Natural killer cell (primary cell): Measurements from ENCODE around the gene PACRG. TPM values are rescaled to one million over a fixed set of nuclear protein-coding genes. Genes with fewer than 3 reads are reported as not detected.

Source experiments
- ATAC-seq, 3 donors: fragments of 150-1000 bp in 2 of 3; fragments of 200-7000 bp in 1 of 3; cut with Tn5 transposase; 1 replicate in 1 of 3; 2 replicates in 2 of 3; pipeline ENCODE4 v1.10.0; 2021; ENCODE audit warnings: mild to moderate bottlenecking in 2 of 3, moderate library complexity in 2 of 3
- DNase-seq, 2 donors: peaks; one replicate each; pipeline versions ENCODE4 v3.0.0 to v3.0.0-alpha.2; 2013 to 2021; ENCODE audit warnings: mixed read lengths in 1 of 2
- H3K27ac ChIP-seq: one replicate; pipeline ENCODE4 v1.5.1; 2013; ENCODE audit warnings: mild to moderate bottlenecking, low read length
- H3K27me3 ChIP-seq: one replicate; pipeline ENCODE4 v1.6.1; 2013; ENCODE audit warnings: low read length; ENCODE audit not compliant: control insufficient read depth, insufficient read depth
- H3K36me3 ChIP-seq: one replicate; pipeline ENCODE4 v1.6.1; 2013; ENCODE audit warnings: low read length; ENCODE audit not compliant: control insufficient read depth, insufficient read depth
- H3K4me1 ChIP-seq: one replicate; pipeline ENCODE4 v1.6.1; 2013; ENCODE audit warnings: low read length; ENCODE audit not compliant: control insufficient read depth, insufficient read depth
- H3K4me3 ChIP-seq: one replicate; pipeline ENCODE4 v1.5.1; 2013; ENCODE audit warnings: low read length
- H3K9me3 ChIP-seq: one replicate; pipeline ENCODE4 v1.6.1; 2013; ENCODE audit warnings: low read length; ENCODE audit not compliant: control insufficient read depth, insufficient read depth
- H3K27ac Mint-ChIP-seq, 2 donors: one replicate each; pipeline ENCODE4 v1.8.0; 2022; ENCODE audit warnings: mild to moderate bottlenecking in 2 of 2, mixed read lengths in 2 of 2, moderate library complexity in 1 of 2
- H3K27me3 Mint-ChIP-seq, 2 donors: one replicate each; pipeline ENCODE4 v1.8.0; 2022; ENCODE audit warnings: low read depth in 2 of 2, mixed read lengths in 2 of 2
- H3K36me3 Mint-ChIP-seq: one replicate; pipeline ENCODE4 v1.8.0; 2022; ENCODE audit warnings: mixed read lengths
- H3K4me1 Mint-ChIP-seq, 2 donors: one replicate each; pipeline ENCODE4 v1.8.0; 2022; ENCODE audit warnings: mixed read lengths in 2 of 2
- H3K4me3 Mint-ChIP-seq: one replicate; pipeline ENCODE4 v1.8.0; 2022; ENCODE audit warnings: mild to moderate bottlenecking, moderate library complexity, mixed read lengths
- H3K9me3 Mint-ChIP-seq, 2 donors: one replicate each; pipeline ENCODE4 v1.8.0; 2022; ENCODE audit warnings: mixed read lengths in 2 of 2
- WGBS: methylation state at CpG from one replicate; pipeline ENCODE4 v1.1.7; 2013; ENCODE audit warnings: missing lambda C conversion rate; ENCODE audit not compliant: insufficient coverage; 5-methylcytosine and 5-hydroxymethylcytosine counted together
- intact Hi-C: fragments of 100-400 bp; cut with micrococcal nuclease; formaldehyde crosslinking; loops from one replicate; pipeline ENCODE4 v1.14.2; 2022
- total RNA-seq, 4 donors: library from RNA; stranded (reverse); fragments of 120-200 nt in 1 of 4; gene quantifications; one replicate each; pipeline versions ENCODE4 v1.2.3 to v1.2.4, GENCODE V29; 2013 to 2022
- TF ChIP-seq, protein P1 (sequence below): fragments of 200-600 bp; IDR thresholded peaks from one replicate; pipeline ENCODE4 v1.8.0; 2022; ENCODE audit warnings: antibody characterized with exemption

The PACRG gene
- total RNA-seq, 3 donors from 2014 or later (not counting 1 experiment from before 2014, with no cell fraction given), result 0.52 TPM; not detected in 2

DNA sequence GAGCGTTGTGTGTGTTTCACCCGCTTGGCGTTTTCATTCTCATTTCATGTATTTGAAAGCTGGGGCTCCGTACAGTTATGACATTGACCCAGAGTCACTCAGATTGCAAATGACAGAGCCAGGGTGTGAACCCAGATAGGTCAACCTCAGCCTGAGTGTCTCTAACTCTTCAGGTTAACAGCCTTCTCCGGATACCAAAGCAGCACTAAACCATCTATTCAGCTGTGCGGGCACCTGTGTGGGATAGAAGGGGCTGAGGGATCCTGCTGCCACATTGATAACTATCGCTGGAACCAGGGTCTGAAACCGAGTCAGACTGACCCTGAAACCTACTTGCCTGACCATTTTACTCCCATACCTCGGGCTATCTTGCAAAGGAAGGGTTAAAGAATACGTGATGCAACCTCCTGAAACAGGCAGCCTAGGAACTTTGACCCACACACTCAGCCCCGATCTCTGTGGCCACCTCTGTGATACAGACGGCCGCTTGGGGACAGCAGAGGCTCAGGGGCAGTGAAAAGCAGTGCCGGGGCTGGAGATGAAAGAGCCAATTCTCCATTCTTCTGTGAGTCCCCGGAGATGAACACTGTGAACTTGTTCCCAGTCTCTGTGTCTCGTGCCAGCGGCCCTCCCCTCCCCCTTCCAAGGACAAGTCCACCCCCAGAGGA lies 453.2 kb downstream of the PACRG start:
- ATAC-seq, result no peak
- Mint-ChIP-seq H3K36me3 (no peaks in the 10 kb centered on the region), H3K9me3 (no peaks in the 10 kb centered on the region), H3K27me3 (peaks cover 14 to 26% of the 10 kb centered on the region in 2 donors), H3K27ac (no peak overlapping the region), H3K4me1 (no peaks in the 10 kb centered on the region), H3K4me3 (no peak overlapping the region)
- Histone ChIP-seq H3K4me3 (no peak overlapping the region), H3K27ac (no peak overlapping the region), H3K27me3 (no peaks in the 10 kb centered on the region), H3K9me3 (no peaks in the 10 kb centered on the region), H3K4me1 (no peaks in the 10 kb centered on the region), H3K36me3 (no peaks in the 10 kb centered on the region)
- peak in 1 of 2 donors; percentile 9 for DNase-seq
- intact Hi-C loops, result loop anchor here (1.0 kb wide), 1 partner anchor 775 kb away; no protein-coding TSS in a partner anchor
- TF ChIP-seq, protein P1, sequence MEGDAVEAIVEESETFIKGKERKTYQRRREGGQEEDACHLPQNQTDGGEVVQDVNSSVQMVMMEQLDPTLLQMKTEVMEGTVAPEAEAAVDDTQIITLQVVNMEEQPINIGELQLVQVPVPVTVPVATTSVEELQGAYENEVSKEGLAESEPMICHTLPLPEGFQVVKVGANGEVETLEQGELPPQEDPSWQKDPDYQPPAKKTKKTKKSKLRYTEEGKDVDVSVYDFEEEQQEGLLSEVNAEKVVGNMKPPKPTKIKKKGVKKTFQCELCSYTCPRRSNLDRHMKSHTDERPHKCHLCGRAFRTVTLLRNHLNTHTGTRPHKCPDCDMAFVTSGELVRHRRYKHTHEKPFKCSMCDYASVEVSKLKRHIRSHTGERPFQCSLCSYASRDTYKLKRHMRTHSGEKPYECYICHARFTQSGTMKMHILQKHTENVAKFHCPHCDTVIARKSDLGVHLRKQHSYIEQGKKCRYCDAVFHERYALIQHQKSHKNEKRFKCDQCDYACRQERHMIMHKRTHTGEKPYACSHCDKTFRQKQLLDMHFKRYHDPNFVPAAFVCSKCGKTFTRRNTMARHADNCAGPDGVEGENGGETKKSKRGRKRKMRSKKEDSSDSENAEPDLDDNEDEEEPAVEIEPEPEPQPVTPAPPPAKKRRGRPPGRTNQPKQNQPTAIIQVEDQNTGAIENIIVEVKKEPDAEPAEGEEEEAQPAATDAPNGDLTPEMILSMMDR, result no peak
- WGBS, result 52% methylated on average over 15 of the region's 17 CpGs

DNA sequence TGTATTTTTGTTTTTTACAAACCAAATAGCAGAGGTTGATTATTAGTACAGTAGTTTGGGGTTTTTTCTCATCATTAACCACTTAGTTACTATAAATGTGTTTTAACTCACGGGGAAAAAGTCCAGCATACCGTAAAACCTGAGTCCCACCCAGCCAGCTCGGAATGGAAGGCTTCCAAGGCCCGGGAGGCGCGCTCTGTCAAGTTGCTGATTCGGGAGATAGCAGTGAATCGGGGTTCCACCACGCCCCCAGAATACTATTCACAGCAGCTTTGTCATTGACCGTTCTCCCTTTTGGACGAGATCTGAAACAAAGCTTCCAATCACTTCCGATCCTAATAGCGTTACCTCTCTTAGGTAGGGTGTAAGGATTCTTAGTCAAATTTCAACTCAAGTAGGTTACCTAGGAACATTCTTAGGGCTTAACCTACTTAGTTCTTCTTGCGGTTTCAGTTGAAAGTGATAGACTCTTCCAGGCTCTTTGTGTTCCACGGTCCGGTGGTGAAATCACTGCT lies 453.9 kb downstream of the PACRG start:
- Histone ChIP-seq H3K36me3 (no peaks in the 10 kb centered on the region), H3K27ac (no peak overlapping the region), H3K9me3 (no peaks in the 10 kb centered on the region), H3K27me3 (no peaks in the 10 kb centered on the region), H3K4me1 (no peaks in the 10 kb centered on the region), H3K4me3 (no peak overlapping the region)
- intact Hi-C loops, result loop anchor here (1.0 kb wide), 1 partner anchor 775 kb away; no protein-coding TSS in a partner anchor
- Mint-ChIP-seq H3K4me1 (no peaks in the 10 kb centered on the region), H3K36me3 (no peaks in the 10 kb centered on the region), H3K9me3 (no peaks in the 10 kb centered on the region), H3K27me3 (peaks cover 13 to 21% of the 10 kb centered on the region in 2 donors), H3K27ac (no peak overlapping the region), H3K4me3 (no peak overlapping the region)
- ATAC-seq (no peak), DNase-seq (no peak)
- 90% methylated on average over 16 of the region's 16 CpGs for WGBS
- TF ChIP-seq, protein P1, result no peak

DNA sequence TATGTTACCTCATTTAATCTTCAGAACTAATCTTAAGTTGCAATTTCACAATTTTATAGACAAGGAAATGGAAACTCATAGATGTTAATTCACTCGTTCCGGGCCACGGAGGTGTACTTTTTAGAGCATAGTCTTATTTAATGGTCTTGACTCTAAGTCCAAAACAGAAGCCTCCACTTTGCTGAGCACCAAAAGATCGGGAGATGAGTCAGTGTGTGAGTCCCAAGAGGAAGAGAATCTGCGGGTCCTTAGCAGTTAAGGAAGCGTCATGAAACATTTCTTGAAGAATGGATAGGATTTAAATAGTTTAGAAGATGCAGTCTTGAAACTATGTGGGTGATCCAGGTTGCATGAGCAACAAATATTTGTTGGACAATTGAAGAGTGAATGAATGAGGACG lies 454.9 kb downstream of the PACRG start:
- H3K4me3 Mint-ChIP-seq, result no peak overlapping the region
- intact Hi-C loops, result no loop called here
- ATAC-seq (no peak), DNase-seq (no peak)
- H3K36me3 Mint-ChIP-seq, result no peaks in the 10 kb centered on the region
- Histone ChIP-seq H3K9me3 (no peaks in the 10 kb centered on the region), H3K4me3 (no peak overlapping the region), H3K4me1 (no peaks in the 10 kb centered on the region), H3K27me3 (no peaks in the 10 kb centered on the region), H3K27ac (no peak overlapping the region), H3K36me3 (no peaks in the 10 kb centered on the region)
- no peak overlapping the region for H3K27ac Mint-ChIP-seq
- no peaks in the 10 kb centered on the region for H3K9me3 Mint-ChIP-seq
- H3K4me1 Mint-ChIP-seq, result no peaks in the 10 kb centered on the region
- TF ChIP-seq, protein P1, result no peak
- 89% methylated on average over 7 of the region's 7 CpGs for WGBS
- H3K27me3 Mint-ChIP-seq, result peaks cover 9 to 17% of the 10 kb centered on the region in 2 donors
